HS-27A (cell line): ENCODE measurements around the gene PARN.

Experiments
- DNase-seq: peaks from one replicate; pipeline ENCODE4 v3.0.0-alpha.2; 2012; ENCODE audit warnings: low read depth, missing footprints

PARN gene

DNA sequence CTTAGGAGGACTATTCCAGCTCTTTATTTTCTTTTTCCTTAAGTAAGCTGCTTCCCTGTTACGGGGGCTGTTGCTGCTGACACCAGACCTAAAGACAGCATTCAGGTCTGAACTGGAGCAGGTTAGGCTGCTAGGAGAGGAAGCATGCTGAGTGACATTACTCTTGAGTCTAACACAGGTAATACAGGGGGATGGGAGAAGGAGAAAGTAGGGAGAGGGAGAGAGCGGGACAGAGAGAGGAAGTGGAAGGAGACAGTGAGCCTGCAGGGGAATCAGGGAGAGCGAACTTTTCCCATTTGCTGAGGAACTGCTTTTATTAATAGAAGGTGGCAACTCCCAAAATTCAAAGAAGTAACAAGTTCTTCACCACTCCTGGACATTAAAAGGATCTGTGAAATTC lies 130.9 kb downstream of the PARN start:
- no peak for DNase-seq

DNA sequence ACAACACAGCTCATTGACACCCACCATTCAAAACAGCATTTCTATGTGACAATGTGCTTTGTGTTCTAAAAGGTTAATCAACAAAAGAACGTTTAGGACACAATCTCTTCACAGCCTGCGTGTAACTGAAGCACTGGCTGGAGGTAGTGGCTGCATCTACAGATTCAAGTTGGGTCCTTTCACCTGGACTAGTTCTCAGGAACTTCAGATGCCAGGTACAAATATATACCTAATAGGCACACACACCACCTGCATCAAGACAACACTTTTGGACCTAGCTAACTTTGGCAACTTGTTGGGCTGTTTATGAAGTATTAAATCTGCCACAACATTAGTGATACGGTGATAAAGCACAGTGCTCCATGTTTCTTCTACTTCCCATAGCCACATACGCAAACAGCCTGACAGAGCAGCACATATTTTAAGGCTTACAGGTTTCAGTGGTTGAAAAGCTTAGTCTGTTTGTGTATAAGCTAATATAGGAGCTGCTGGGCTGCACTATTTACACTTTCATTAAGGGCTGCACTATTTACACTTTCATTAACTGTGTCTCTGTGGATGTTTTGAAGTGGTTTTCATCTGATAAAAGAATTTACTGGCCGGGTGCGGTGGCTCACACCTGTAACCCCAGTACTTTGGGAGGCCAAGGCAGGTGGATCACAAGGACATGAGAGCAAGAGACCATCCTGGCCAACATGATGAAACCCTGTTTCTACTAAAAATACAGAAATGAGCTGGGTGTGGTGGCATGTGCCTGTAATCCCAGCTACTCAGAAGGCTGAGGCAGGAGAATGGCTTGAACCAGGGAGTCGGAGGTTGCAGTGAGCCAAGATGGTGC lies 132.6 kb downstream of the PARN start:
- no peak for DNase-seq

DNA sequence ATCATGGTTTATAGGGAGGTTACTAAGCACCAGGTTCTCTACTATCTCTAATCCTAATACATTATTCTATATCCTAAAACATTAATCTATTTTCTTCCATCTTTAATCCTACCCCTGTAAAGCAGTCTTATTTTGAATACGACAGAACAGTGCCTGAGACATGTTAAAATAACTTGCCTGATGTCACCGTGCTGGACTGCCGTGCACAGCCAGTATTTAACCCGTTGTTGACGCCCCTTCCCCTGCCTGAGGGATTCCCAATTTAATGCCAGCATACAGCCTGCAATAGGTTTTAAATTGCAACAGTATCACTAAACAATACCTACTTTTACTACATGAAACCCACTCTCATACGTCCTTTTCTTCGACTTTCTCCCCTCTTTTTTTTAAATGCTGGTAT lies 133.3 kb downstream of the PARN start:
- no peak for DNase-seq

DNA sequence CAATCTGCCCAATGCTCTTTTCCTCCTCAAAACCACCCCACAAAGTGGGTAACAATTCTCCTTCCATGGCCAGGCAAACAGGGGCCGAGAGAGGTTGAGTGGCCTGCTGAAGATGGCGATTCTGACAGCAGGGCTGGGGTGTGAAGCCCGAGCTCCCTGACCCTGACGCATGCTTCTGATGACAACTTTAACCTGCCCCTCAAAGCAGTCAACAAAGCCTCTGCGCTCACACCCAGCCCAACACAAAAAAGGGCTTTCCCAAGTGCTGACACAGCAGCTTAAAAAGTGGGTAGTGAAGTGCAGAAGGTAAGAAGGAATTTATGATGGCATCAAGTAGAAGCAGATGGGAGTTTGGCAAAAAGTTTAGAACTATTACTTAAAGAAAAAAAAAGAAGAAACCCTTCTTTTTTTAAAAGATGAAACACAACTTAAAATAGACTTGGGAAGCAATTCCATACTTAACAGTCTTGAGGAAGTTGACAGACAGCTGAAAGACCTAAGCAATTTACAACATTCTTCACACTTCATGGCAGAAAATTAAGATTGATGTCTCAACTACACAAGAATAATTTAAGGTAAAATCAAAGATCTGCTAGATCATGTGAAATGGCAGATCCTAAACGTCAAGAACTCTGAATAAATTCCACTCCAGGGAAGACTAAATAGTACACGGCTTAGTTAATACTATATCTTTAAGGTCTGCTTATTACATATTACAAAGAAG lies 133.9 kb downstream of the PARN start:
- DNase-seq = no peak

DNA sequence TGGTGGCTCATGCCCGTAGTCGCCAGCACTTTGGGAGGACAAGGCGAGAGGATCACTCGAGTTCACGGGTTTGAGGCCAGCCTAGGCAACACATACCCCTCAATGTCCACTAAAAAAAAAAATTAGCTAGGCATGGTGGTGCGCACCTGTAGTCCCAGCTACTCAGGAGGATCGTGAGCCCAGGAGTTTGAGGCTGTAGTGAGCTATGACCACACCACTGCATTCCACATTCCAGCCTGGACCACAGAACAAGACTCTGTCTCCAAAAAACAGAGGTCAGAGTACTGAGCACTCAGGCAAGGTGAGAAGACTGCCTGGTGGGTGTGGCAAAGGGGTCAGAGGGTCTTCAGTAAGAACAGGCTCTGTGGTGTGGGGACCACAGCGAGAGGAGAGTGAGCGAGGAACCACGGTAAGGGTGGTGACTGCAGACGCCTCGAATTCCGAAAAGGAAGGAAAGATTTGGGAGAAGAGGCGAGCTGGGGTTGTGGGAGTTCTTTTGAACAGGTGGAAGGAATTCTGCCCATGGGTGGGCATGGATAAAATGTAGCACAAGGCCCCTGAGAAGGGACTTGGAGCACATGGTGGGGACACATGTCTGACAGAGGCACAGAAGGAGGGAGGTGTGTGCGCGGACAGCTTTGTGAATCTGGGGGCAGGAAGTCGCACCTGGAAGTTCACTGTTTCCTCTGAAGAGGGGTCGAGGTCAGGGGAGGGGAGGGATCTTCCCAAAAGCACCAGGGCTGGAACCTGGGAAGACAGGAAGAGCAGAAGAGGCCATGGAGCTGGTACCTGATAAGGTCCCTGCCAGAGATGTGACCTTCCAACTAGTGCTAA lies 134.6 kb downstream of the PARN start:
- no peak for DNase-seq

DNA sequence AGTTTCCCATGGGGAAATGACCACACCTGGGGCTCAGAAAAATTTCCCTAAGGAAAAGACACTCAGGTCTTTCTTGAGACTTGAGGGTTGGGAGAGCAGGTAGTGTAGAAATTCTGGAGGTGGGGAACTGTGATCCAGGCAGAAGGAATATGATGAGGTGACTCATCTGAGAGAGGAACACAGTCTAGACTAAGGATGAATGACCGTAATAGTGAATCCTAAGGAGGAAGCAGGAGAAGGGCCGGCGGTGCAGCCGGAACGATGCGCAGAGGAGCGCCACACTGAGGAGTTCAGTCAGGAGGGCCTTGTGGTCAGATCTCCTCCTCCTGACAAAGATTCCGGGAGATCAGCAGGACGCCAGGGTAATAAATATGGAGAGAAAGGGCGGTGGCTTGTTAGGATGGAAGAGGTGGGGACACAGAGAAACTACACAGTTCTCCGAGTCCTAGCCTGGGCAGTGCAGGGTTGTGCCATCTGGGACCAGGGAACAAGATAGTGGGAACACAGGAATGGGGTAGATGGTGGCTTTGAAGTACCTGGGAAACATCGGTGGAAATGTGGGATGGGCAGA lies 135.6 kb downstream of the PARN start:
- no peak for DNase-seq

DNA sequence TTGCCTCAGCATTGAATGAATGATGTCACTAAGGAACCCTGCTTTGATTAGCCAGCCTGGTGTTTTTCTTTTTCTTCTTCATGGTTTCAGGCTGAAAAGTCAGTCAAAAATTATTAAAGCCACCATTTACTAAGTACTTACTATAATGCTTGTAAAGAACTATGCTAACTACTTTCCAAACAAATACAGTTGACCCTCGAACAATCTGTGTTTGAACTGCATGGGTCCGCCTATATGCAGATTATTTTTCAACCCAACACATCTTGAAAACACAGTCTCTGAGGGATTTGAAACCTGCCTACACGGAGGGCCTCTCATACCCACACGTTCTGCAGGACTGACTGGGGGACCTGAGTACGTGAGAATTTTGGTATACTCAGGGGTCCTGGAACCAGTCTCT lies 136.3 kb downstream of the PARN start:
- no peak for DNase-seq

DNA sequence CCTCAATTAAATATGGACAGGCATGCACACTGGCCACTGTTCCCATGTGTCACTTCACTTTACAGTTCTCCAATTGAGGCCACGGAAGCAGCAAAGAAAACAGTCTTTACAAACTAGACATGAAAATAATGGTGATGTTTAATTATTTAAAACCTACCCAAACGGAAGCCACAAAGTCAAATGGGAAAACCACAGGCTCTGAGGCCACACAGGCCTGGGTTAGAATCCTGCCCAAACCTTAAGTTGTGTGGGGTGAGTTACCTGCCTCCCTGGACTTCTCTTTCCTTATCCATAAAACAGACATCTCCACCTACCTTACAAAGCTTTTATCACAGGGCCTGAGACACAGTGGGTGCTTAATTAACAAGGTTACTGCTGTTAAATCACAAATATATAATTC lies 137.4 kb downstream of the PARN start:
- DNase-seq = no peak

DNA sequence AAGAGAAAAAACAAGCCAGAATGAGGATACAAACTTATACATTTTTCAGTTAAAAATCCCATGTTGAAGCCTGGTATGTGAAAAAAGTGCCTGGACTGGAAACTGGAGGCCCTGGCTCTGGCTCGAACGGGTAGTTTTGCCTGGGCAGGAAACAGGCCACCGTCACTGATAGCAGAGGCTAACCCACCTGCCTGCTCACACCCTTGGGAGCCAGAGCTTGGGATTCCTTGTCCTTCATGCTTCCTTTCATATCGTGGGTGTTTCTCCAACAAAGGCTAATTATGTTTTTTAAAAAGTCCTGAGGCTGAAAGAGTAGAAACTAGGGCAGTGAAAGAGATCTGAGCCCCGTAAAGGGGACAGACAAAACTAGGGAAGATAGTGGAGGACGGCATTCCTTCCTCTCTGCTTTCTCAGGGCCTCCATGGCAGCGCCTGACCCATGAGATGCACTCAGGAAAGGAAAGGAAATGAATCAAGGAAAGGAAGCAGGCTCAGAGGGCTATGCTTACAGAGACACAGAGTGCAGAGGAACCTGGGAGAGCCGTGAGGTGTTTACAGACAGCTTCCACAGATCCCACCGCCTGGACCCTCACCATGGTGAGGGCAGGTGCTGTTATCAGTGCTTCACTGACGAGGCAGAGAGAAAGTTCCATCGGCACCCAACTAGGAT lies 138.1 kb downstream of the PARN start:
- DNase-seq = no peak

DNA sequence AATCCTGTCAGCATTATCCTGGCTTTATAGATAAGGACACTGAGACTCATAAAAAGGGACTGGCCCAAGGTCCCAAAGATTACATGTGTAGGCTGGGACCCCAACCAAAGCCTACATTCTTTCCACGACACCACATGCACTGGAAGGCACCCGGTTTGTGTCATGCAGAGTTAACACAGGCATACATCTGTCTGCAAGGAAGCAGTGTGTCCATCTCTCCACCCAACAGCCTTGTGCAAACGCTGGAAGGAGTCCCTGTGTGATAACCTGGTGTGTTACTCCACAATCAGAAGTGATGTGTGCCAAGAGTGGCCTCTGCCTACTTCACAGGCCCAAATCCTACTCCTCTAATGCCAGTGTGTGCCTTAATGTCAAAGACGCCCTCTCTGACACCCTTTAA lies 139.8 kb downstream of the PARN start:
- no peak for DNase-seq

DNA sequence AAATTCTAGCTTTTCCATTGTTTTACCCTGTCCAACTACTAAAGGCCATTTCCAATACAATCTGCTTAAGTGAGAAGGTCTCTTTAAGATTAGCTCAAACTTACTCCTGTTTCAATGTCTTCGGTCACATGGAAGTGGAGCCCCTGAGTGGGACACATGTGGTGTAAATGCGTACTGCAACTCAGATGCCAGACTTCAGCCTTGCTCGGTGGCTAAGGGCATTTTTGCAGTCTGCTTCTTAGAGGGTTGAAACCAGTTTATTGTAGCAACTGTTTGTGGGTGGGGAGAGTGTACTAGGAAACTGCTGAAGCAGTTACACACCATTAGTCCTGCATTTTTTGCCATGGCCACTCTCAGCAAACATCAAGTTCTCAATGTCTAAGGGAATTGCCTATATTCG lies 140.6 kb downstream of the PARN start:
- DNase-seq = no peak

DNA sequence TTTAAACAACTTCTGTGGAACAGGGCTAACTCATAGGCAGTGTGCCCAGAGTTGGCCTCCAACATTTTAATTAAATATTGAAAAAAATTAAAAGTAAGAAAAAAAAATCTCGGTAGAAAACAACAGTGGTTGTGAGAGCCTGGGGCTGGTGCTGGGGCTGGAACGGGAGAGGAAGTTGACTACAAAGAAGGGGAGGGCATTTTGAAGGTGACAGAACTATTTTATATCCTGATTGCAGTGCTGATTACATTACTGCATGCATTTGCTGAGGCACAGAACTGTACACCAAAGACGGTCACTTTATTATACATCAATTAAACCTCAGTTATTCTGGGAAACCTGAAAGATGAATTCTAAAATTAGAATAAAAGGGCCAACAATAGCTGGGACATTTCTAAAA lies 142.5 kb downstream of the PARN start:
- DNase-seq = no peak

DNA sequence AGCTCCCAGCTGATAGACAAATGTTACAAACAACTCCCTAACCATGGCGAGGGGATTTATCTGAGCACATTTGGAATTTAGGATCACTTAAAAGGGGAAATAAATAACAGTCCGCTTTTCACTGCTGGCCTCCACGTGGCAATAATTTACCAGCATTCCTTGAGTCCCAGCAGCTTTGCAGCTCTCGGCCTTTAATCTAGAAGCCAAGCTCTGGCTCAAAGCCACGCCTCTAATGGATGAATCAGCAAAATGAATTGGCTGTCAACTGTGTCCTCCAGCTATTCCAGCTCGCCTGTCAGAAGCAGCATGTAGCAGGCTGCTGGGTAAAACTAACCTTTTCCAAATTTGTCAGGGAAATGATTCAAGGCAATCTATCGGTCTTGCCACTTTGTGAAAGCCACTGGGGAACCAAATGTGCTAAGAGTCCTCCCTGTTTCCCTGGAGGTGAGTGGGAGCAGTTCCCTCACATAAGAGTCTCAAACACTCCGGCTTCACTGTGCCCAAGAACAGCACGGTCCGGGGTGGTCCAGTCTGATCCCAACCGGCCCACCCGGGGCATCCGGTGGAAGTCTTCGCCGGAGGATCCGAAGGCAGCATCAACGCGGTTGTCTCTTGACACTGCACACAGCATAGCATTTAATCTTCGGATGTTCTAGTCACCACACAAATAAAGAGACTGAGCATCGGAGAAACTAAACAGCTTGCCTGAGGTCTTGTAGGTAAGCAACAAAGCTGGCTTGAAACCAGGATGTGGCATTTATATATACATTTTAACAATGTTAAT lies 143.3 kb downstream of the PARN start:
- DNase-seq = peak; percentile 81

DNA sequence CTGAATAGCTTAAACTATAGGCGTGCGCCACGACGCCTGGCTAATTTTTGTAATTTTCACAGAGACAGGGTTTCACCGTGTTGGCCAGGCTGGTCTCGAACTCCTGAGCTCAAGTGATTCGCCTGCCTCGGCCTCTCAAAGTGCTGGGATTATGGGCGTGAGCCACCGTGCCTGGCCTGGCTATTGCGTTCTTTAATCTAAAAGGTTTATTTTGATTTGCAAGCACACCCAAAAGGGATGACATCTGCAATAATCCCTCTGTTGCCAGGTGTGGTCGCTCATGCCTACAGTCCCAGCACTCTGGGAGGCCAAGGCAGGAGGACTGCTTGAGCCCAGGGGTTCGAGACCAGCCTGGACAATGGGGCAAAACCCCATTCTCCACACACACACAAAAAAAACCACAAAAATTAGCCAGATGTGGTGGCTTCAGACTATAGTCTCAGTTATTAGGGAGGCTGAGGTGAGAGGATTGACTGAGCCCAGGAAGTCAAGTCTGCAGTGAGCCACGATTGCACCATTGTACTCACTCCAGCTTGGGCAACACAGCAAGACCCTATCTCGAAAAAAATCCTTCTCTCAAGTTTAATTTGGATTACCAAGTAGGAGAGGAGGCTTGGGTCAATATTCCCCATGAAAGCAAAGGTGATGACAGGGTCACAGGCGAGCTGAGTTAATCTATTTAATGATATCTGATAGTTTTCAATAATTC lies 144.1 kb downstream of the PARN start:
- DNase-seq = no peak

DNA sequence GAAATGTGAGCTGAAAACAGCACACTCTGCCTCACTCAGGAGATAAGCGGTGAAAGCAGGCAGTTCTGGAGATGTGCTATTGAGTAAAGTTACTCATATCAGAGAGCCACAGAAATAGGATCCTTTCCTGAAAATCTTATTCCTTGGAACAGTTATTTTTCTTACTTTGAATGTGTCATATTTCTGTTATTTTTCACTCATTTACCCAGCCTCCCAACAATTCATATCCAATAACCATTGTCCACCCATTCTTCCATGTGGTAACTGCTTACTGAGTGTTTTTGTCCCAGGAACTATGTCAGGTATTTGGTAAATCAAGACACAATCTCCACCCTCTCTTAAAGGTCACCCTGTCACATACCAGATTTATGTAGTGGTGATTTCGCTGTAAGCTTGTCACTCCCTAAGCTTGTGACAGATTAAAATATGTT lies 144.9 kb downstream of the PARN start:
- peak; percentile 80 for DNase-seq

DNA sequence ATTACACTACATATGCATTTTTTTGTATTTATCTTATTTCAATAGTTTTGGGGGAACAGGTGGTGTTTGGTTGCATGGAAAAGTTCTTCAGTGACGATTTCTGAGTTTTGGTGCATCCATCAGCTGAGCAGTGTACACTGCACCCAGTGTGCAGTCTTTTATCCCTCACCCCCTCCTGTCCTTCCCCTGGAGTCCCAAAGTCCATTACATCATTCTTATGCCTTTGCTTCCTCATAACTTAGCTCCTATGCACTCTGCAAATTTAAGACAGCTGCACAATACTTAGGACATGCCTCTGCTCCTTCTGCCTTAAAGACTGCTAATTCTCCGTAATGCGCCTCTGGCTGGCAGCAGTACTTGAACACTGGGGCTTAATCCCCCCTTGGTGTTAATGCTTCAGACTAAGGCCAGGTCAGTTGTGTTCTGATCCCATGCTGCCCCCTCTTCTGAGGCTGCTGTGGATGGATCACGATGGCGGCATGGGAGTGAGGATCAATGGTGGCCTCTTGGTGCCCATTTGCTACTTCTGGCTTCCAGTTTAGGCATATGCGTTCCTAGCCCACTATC lies 146.2 kb downstream of the PARN start:
- no peak for DNase-seq

DNA sequence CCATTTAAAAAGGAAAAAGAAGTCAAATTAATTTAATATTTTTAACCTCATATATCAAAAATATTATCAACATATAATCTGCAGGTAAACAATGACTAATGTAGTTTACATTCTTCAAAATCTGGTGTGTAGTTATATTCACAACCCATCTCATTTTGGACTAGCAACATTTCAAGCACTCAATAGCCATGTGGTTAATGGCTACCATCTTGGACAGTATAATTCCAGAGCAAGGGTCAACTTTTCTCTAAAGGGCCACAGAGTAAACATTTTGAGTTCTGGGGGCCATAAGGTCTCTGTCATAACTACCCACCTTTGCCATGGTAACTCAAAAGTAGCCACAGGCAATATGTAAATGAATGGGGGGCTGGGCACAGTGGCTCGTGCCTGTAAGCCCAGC lies 153.9 kb downstream of the PARN start:
- no peak for DNase-seq

DNA sequence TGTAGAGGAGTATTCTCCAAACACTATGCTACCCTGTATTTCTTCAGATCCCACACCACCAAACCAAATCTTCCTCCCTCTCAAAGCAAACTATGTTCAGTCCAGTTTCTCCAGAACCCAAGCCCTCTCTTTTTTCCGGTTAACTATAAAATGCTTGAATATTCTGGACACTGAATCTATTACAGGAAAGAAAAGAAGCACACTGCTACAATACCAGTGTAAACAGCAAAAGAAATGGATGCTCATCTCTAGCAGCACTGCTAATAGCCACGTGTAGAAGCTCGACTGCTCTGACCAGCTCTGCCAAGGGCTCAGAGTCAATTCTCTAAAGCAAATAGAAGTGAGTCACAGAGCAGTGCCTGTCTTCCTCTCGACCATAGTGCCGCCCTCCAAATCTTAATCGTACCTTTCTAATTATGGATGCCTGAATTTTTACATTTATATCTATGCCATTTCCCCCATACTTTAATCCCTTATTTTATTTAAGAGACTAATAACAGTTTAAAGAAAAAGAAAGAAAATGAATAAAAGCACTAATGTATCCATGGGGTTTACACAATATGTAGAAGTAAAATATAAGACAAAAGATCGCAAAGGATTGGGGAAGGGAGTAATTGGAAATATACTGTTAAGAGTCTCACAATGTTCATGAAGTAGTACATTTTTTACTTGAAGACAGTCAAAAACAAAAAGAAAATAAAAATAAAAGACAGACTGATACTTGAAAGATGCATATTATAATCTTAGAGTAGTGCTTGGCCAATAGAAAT lies 154.5 kb downstream of the PARN start:
- no peak for DNase-seq

DNA sequence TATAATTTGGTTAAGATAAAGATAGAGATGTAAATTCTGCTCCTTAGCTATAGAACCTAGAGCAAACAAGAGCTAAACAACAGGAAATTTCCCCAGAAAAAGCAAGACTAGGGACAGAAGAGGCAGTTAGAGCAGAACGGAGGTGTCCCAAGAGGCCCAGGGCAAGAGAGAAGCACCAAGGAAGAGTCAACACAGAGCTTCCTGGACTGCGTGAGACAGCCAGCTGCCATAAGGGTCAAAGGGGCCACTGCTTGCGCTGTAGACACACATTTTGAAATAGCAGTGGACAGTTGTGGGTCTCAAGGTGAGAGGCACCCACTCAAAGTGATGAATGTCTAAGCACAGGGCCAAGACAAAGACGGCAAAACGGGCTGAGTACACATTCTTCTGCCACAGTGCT lies 156.6 kb downstream of the PARN start:
- DNase-seq = no peak
